Neural progenitor cell (in vitro differentiated cells): ENCODE measurements around the gene TNC. TPM values are rescaled to one million over a fixed set of nuclear protein-coding genes. Genes with fewer than 3 reads are reported as not detected.

ENCODE experiments used
- DNase-seq: peaks from one replicate; pipeline ENCODE4 v3.0.0-alpha.2; 2016; ENCODE audit warnings: low spot score
- H2AFZ ChIP-seq: fragments of 200-600 bp; sonication (generic); replicated peaks from 2 replicates; pipeline ENCODE4 v1.6.1; 2016; ENCODE audit warnings: antibody characterized with exemption
- H3F3A ChIP-seq: fragments of 200-600 bp; sonication (generic); 2 replicates; pipeline ENCODE4 v1.6.1; 2016; ENCODE audit warnings: antibody characterized with exemption, low read depth
- H3K27ac ChIP-seq: fragments of 200-600 bp; sonication (generic); 2 replicates; pipeline ENCODE4 v1.5.1; 2016; ENCODE audit warnings: mild to moderate bottlenecking
- H3K27me3 ChIP-seq: fragments of 200-600 bp; sonication (generic); 2 replicates; pipeline ENCODE4 v1.6.1; 2016; ENCODE audit warnings: mild to moderate bottlenecking, moderate library complexity
- H3K36me3 ChIP-seq: fragments of 200-600 bp; sonication (generic); 2 replicates; pipeline ENCODE4 v1.5.1; 2016
- H3K4me1 ChIP-seq: fragments of 200-600 bp; sonication (generic); 2 replicates; pipeline ENCODE4 v1.6.1; 2016; ENCODE audit warnings: mixed run types
- H3K4me2 ChIP-seq: fragments of 200-600 bp; sonication (generic); 2 replicates; pipeline ENCODE4 v1.6.1; 2016
- H3K4me3 ChIP-seq: fragments of 200-600 bp; sonication (generic); 2 replicates; pipeline ENCODE4 v1.5.1; 2016
- H3K79me2 ChIP-seq: fragments of 200-600 bp; sonication (generic); 2 replicates; pipeline ENCODE4 v1.6.1; 2016; ENCODE audit warnings: low read depth
- H3K9ac ChIP-seq: fragments of 200-600 bp; sonication (generic); 2 replicates; pipeline ENCODE4 v1.6.1; 2016
- H3K9me3 ChIP-seq: fragments of 200-600 bp; sonication (generic); 2 replicates; pipeline ENCODE4 v1.5.1; 2016; ENCODE audit warnings: low read depth
- H4K20me1 ChIP-seq: fragments of 200-600 bp; sonication (generic); 2 replicates; pipeline ENCODE4 v1.6.1; 2016; ENCODE audit warnings: low read depth
- H3K27ac Mint-ChIP-seq: 3 replicates; pipeline ENCODE4 v1.8.0; 2021; ENCODE audit warnings: mixed read lengths
- H3K27me3 Mint-ChIP-seq: 2 replicates; pipeline ENCODE4 v1.8.0; 2022; ENCODE audit warnings: low read depth, mild to moderate bottlenecking, inconsistent platforms, moderate library complexity, mixed read lengths; ENCODE audit not compliant: insufficient read depth
- H3K36me3 Mint-ChIP-seq: 3 replicates; pipeline ENCODE4 v1.8.0; 2021; ENCODE audit warnings: mixed read lengths
- H3K4me1 Mint-ChIP-seq: 3 replicates; pipeline ENCODE4 v1.8.0; 2021; ENCODE audit warnings: mixed read lengths
- H3K4me3 Mint-ChIP-seq: 3 replicates; pipeline ENCODE4 v1.8.0; 2021; ENCODE audit warnings: mild to moderate bottlenecking, moderate library complexity, mixed read lengths
- H3K9me3 Mint-ChIP-seq: 3 replicates; pipeline ENCODE4 v1.8.0; 2020; ENCODE audit warnings: mixed read lengths
- CTCF ChIP-seq: fragments of 200-600 bp; sonication (generic); IDR thresholded peaks from 2 replicates; pipeline ENCODE4 v1.5.1; 2017; ENCODE audit warnings: antibody characterized with exemption, mild to moderate bottlenecking
- EZH2 ChIP-seq: fragments of 200-600 bp; sonication (generic); IDR thresholded peaks from 2 replicates; pipeline ENCODE4 v1.6.1; 2017; ENCODE audit warnings: antibody characterized with exemption, mild to moderate bottlenecking, moderate library complexity
- EZH2phosphoT487 ChIP-seq: fragments of 200-600 bp; sonication (generic); IDR thresholded peaks from 2 replicates; pipeline ENCODE4 v1.6.1; 2017; ENCODE audit warnings: antibody characterized with exemption
- total RNA-seq: library from RNA; depleted of rRNA; stranded (reverse); fragments of >200 nt; gene quantifications from 2 replicates; pipeline ENCODE4 v1.2.3, GENCODE V29; 2015; ENCODE audit warnings: low replicate concordance

Gene TNC
- total RNA-seq, 1 donor from 2014 or later, result 54.9 TPM

DNA sequence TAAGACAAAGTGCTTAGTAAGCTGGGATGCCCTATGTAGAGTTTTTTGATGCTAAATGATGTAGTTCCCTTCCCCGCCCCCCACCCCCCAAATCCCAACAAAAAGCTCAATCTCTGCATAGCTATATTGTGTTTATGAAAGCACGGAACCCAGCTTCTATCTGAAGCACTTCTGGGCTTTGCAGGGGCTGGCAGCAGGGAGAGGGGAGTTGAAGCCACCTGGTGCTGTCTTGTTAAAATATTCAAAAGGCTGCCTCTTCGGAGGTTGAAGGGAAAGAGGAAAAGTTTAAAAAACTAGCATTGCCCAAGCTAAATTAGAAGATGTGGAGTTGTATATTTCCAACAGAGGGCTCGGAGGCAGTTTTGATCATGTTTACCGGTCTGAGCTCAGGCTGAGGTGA, 5.0 kb upstream of the TNC start:
- peaks cover 8% of the 10 kb centered on the region for H3K9me3 Mint-ChIP-seq
- Histone ChIP-seq H3K9me3 (no peaks in the 10 kb centered on the region), H4K20me1 (no peaks in the 10 kb centered on the region), H3F3A (peaks cover 19% of the 10 kb centered on the region), H3K4me3 (no peak overlapping the region), H3K4me1 (peaks cover 36% of the 10 kb centered on the region), H3K36me3 (no peaks in the 10 kb centered on the region), H3K9ac (no peak overlapping the region), H3K27ac (no peak overlapping the region), H3K4me2 (no peak overlapping the region), H2AFZ (peak overlapping the region; percentile 46), H3K79me2 (no peaks in the 10 kb centered on the region), H3K27me3 (peaks cover 27% of the 10 kb centered on the region)
- peaks cover 27% of the 10 kb centered on the region for H3K27me3 Mint-ChIP-seq
- H3K4me1 Mint-ChIP-seq, result peaks cover 29% of the 10 kb centered on the region
- no peak overlapping the region for H3K4me3 Mint-ChIP-seq
- DNase-seq, result no peak
- no peak for TF ChIP-seq EZH2
- peaks cover 3% of the 10 kb centered on the region for H3K36me3 Mint-ChIP-seq
- H3K27ac Mint-ChIP-seq, result no peak overlapping the region

DNA sequence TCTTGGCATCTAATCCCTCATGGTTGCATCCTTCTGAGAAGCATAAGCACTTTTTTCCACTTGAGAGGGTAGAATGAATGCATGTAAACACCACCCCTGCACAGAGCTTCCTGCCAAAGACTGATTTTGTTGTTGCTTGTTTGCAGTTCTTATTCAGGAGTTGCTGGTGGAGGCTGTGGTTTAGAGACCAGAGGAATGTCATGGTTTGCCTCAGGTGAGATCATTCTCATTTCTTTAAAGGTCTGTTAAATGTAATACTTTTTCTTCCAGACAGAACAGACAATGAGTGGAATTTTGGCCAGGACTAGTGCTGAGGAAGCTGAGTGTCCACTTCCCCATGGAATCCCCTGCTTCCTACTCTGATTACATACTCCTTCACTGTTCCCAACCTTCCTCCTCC, 3.2 kb upstream of the TNC start:
- Histone ChIP-seq H3F3A (peaks cover 26% of the 10 kb centered on the region), H3K9me3 (no peaks in the 10 kb centered on the region), H3K9ac (no peak overlapping the region), H3K27ac (no peak overlapping the region), H3K36me3 (no peaks in the 10 kb centered on the region), H3K4me1 (peaks cover 50% of the 10 kb centered on the region), H3K4me3 (no peak overlapping the region), H3K79me2 (no peaks in the 10 kb centered on the region), H3K4me2 (peak overlapping the region; percentile 2), H3K27me3 (peaks cover 42% of the 10 kb centered on the region), H2AFZ (no peak overlapping the region), H4K20me1 (no peaks in the 10 kb centered on the region)
- Mint-ChIP-seq H3K4me3 (no peak overlapping the region), H3K9me3 (peaks cover 6% of the 10 kb centered on the region), H3K27ac (no peak overlapping the region), H3K4me1 (peaks cover 29% of the 10 kb centered on the region), H3K27me3 (peaks cover 37% of the 10 kb centered on the region), H3K36me3 (peaks cover 3% of the 10 kb centered on the region)
- DNase-seq, result no peak
- TF ChIP-seq EZH2, result no peak
- TF ChIP-seq EZH2phosphoT487, result no peak
- TF ChIP-seq CTCF, result no peak

DNA sequence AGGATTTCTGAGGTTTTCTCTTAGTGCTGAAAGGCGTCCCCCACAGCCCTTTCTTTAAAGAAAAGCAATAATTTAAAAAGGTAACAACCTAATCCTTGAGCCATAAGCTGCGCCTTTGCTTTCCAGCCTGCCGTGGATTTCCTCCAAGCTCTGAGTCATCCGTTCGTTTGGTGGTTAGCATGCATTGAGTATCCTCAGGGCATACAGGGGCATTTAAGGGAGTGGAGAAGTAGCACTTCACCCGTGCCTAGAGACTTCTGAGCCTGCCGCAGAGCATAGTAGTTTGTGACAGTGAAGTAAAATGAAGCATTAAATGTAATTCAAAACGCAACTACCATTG, 892 bp upstream of the TNC start:
- no peaks in the 10 kb centered on the region for H3K9me3 ChIP-seq
- no peak for TF ChIP-seq EZH2phosphoT487
- TF ChIP-seq CTCF, result no peak
- TF ChIP-seq EZH2, result no peak
- H3K9me3 Mint-ChIP-seq, result no peaks in the 10 kb centered on the region
- no peaks in the 10 kb centered on the region for H3K79me2 ChIP-seq
- peaks cover 41% of the 10 kb centered on the region for H3K4me1 Mint-ChIP-seq
- no peak overlapping the region for H3K9ac ChIP-seq
- DNase-seq, result no peak
- no peak overlapping the region for H2AFZ ChIP-seq
- peak overlapping the region; percentile 39 for H3K4me3 ChIP-seq
- peak overlapping the region; percentile 85 for H3K4me3 Mint-ChIP-seq
- H3K27ac ChIP-seq, result peak overlapping the region; percentile 67
- peak overlapping the region; percentile 72 for H3K4me2 ChIP-seq
- no peaks in the 10 kb centered on the region for H3K36me3 ChIP-seq
- H3K27me3 ChIP-seq, result peaks cover 60% of the 10 kb centered on the region
- H3K36me3 Mint-ChIP-seq, result no peaks in the 10 kb centered on the region
- peaks cover 37% of the 10 kb centered on the region for H3K27me3 Mint-ChIP-seq
- H3K4me1 ChIP-seq, result peaks cover 53% of the 10 kb centered on the region
- no peak overlapping the region for H3K27ac Mint-ChIP-seq
- no peaks in the 10 kb centered on the region for H4K20me1 ChIP-seq
- H3F3A ChIP-seq, result peaks cover 26% of the 10 kb centered on the region

DNA sequence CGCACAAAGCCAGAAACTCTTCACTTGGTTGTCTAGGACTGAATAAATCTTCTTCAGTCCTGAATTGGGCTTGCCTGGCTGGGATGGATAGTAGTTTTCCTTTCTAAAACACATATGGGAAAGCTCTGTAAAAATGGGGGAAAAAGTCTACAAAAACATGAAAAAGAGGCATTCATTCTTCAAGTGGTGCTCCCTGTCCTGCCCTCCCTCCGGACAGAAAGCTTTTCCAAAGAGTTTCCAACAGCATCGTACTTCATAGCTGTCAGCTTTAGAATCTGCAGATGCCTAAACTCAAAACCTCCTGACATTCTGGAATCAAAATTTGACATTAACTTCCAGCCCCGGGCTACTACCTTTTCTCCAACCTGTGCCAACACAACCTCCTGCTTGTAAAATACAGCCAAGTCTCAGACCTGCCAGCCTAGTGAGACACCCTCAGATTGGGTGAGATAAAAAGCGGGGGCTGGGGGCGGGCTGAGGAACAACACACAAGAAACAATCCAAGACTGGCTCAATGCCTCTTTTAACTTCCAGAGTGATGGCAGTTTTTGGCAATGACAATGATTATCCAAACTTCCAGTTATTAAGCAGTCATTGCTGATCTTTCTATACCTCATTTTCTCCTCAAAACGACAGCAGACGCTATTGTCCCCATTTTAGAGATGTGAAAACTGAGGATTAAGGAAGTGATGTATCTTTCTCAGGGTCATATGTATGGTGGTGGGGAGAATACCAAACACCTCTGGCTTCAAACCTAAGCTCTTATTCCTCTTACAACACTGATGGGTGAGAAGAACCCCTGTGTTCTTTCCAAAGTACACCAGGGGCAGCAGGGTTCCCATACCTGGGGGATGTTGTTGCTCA, 1.3 kb downstream of the TNC start:
- Histone ChIP-seq H3K9ac (no peak overlapping the region), H2AFZ (no peak overlapping the region), H3F3A (peaks cover 26% of the 10 kb centered on the region), H3K9me3 (no peaks in the 10 kb centered on the region), H3K79me2 (no peaks in the 10 kb centered on the region), H3K36me3 (no peaks in the 10 kb centered on the region), H3K4me3 (peak overlapping the region; percentile 39), H4K20me1 (no peaks in the 10 kb centered on the region), H3K4me2 (peak overlapping the region; percentile 72), H3K27ac (no peak overlapping the region), H3K27me3 (peaks cover 47% of the 10 kb centered on the region), H3K4me1 (peaks cover 44% of the 10 kb centered on the region)
- no peak overlapping the region for H3K27ac Mint-ChIP-seq
- H3K27me3 Mint-ChIP-seq, result peaks cover 33% of the 10 kb centered on the region
- no peaks in the 10 kb centered on the region for H3K36me3 Mint-ChIP-seq
- H3K9me3 Mint-ChIP-seq, result peaks cover 9% of the 10 kb centered on the region
- DNase-seq, result no peak
- H3K4me3 Mint-ChIP-seq, result no peak overlapping the region
- peaks cover 42% of the 10 kb centered on the region for H3K4me1 Mint-ChIP-seq
- TF ChIP-seq CTCF (no peak), EZH2 (no peak), EZH2phosphoT487 (no peak)
